ENCODE results near the gene E2F4. TPM values are rescaled to one million over a fixed set of nuclear protein-coding genes. Genes with fewer than 3 reads are reported as not detected.

Gene E2F4
- total and polyA plus RNA-seq, 10 of the 15 experiments (the other 5 are each of a cell fraction or from before 2014, with no cell fraction given): 11.7 to 132 (median 95.9) TPM

DNA sequence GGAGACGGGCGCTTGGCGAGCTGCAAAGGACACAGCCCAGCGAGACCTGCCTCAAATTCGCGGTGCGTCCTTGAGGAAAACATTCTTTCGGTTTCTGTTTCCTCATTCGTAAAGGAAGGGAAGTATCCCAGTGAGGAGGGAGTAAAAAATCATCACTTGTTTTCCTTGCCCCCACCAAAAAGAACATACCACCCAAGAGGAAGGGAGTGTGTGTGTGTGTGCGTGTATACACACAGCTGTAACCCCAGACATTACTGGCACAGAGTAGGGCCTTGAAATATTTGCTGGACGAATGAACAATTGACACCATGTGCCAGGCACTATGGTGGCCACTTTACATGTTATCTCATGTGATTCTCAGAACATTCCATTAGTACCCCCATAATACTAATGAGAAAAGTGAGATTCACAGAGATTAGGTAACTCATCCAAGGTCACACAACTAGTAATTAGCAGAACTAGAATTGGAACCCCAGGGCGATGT is 6.3 kb upstream of the E2F4 start:
- no peak overlapping the region for H3K9ac ChIP-seq (ENCODE audit: control insufficient read depth, insufficient read depth, low read length)
- CTCF ChIA-PET: interaction anchor here (0.5 to 2.9 kb wide), 32 partner anchors 9 to 235 kb away, joined by 3 to 34 read pairs (median 4); partner anchors contain the start of genes B3GNT9, CBFB, FBXL8 and NOL3
- H3K79me2 ChIP-seq (ENCODE audit: control insufficient read depth, insufficient read depth, low read length): peaks cover 5% of the 10 kb centered on the region
- no peak overlapping the region for H3K4me3 ChIP-seq
- RAD21 ChIA-PET (ENCODE audit: unreplicated experiment): interaction anchor here (0.6 to 2.3 kb wide), 11 partner anchors 11 to 252 kb away, joined by 3 to 9 read pairs (median 3); partner anchors contain the start of genes FBXL8, NOL3 and TRADD
- intact Hi-C loops (cut with micrococcal nuclease; ENCODE audit: unreplicated experiment): loop anchor here (1.0 to 2.0 kb wide), 4 partner anchors 61 to 231 kb away; partner anchors contain the start of gene FHOD1
- SMC1A ChIA-PET (ENCODE audit: uncharacterized antibody, unreplicated experiment): interaction anchor here (0.9 to 1.7 kb wide), 6 partner anchors 11 to 211 kb away, joined by 3 to 9 read pairs (median 6); no protein-coding TSS in a partner anchor
- H3K9me3 ChIP-seq (replicated peaks; ENCODE audit: control insufficient read depth, insufficient read depth, low read length): no peaks in the 10 kb centered on the region
- no peak overlapping the region for H2AFZ ChIP-seq (ENCODE audit: control insufficient read depth, low read depth, low read length)
- BruUV-seq (replicated peaks): no TSS peak
- no peaks in the 10 kb centered on the region for H3K36me3 ChIP-seq (ENCODE audit: control insufficient read depth in 2 of 2, insufficient read depth in 2 of 2, low read length in 1 of 2)
- peaks cover 0 to 3% of the 10 kb centered on the region in 2 experiments; a peak in 2 of 4 replicates for H3K27me3 ChIP-seq (replicated peaks in 1 of 2; ENCODE audit: control insufficient read depth in 2 of 2, insufficient read depth in 2 of 2, low read length in 1 of 2)
- in situ Hi-C loops (cut with MboI): no loop called here
- TF ChIP-seq CHD2 (IDR thresholded peaks at IDR 0.05; ENCODE audit: borderline replicate concordance, low read depth, low read length) (no peak), MLLT1 (IDR thresholded peaks at IDR 0.05) (0 out of 2 replicates have a peak, but pooled peaks have one; percentile 5)
- POLR2A ChIA-PET: interaction anchor here (1.0 to 1.2 kb wide), 3 partner anchors 25 to 172 kb away, joined by 3 to 6 read pairs (median 3); partner anchors contain the start of genes FBXL8, TMEM208 and TRADD
- ATAC-seq: no peak
- DNase-seq (ENCODE audit: low read depth, low spot score): no peak
- H3K27ac ChIP-seq (ENCODE audit: control insufficient read depth, insufficient read depth): no peak overlapping the region
- under 1% methylated on average over 12 of the region's 12 CpGs for WGBS (ENCODE audit: insufficient coverage, insufficient replicate concordance, low lambda C conversion rate, missing lambda C conversion rate)
- no peaks in the 10 kb centered on the region for H4K20me1 ChIP-seq (ENCODE audit: control insufficient read depth, insufficient read depth)
- H3K4me1 ChIP-seq (ENCODE audit: control insufficient read depth, insufficient read depth, low read length): peaks cover 4% of the 10 kb centered on the region
- no peak for FAIRE-seq
- no peak overlapping the region for H3K4me2 ChIP-seq (ENCODE audit: control insufficient read depth, insufficient read depth)

DNA sequence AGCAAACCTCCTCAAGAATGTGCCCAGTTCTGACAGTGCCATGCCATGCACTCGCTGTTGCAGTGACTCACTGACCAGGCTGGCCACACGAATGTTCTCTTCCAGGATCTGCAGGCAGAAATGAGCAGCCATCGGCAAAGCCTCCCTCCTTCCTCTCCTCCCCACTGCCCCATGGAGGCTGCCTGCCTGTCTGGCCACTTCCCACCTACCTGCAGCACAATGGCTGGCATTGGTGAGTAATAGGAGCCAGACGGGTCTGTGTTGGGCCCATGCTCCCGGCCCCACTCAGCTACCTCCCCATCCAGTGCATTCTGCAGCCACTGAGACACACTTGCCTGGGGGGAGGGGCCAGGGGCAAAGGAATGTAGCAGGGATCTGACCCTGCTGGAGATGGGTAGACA is 5.4 kb upstream of the E2F4 start:
- POLR2A ChIA-PET: no interaction called here
- TF ChIP-seq RAD51 (IDR thresholded peaks at IDR 0.05) (no peak), ZNF592 (IDR thresholded peaks at IDR 0.05) (no peak), SUPT20H (IDR thresholded peaks at IDR 0.05; ENCODE audit: borderline replicate concordance, control insufficient read depth, low read depth, low read length) (no peak), NFXL1 (IDR thresholded peaks at IDR 0.05; ENCODE audit: borderline replicate concordance) (no peak), IKZF1 (conservative IDR thresholded peaks at IDR 0.05) (no peak)

More for the DNA sequence above, 5.4 kb upstream of the E2F4 start:
- H3K4me3 ChIP-seq: no peak overlapping the region
- H3K36me3 ChIP-seq (ENCODE audit: control insufficient read depth in 2 of 2, insufficient read depth in 2 of 2, low read length in 1 of 2): no peaks in the 10 kb centered on the region
- H3K79me2 ChIP-seq (ENCODE audit: control insufficient read depth, insufficient read depth, low read length): peaks cover 5% of the 10 kb centered on the region
- peaks cover 7% of the 10 kb centered on the region for H3K4me1 ChIP-seq (ENCODE audit: control insufficient read depth, insufficient read depth, low read length)
- in situ Hi-C loops (cut with MboI): no loop called here
- H4K20me1 ChIP-seq (ENCODE audit: control insufficient read depth, insufficient read depth): no peaks in the 10 kb centered on the region
- CTCF ChIA-PET: interaction anchor here (2.9 kb wide), 1 partner anchor 27 kb away, joined by 15 read pairs; the partner anchor contains the start of genes FBXL8 and TRADD
- peaks cover 0 to 3% of the 10 kb centered on the region in 2 experiments; a peak in 2 of 4 replicates for H3K27me3 ChIP-seq (replicated peaks in 1 of 2; ENCODE audit: control insufficient read depth in 2 of 2, insufficient read depth in 2 of 2, low read length in 1 of 2)
- no peaks in the 10 kb centered on the region for H3K9me3 ChIP-seq (replicated peaks; ENCODE audit: control insufficient read depth, insufficient read depth, low read length)
- ATAC-seq (no peak), DNase-seq (ENCODE audit: low read depth, low spot score) (no peak), FAIRE-seq (no peak)
- intact Hi-C loops (cut with micrococcal nuclease; ENCODE audit: unreplicated experiment): no loop called here
- H3K9ac ChIP-seq (ENCODE audit: control insufficient read depth, insufficient read depth, low read length): no peak overlapping the region
- RAD21 ChIA-PET (ENCODE audit: unreplicated experiment): interaction anchor here (1.3 kb wide), 1 partner anchor 31 kb away, joined by 4 read pairs; no protein-coding TSS in a partner anchor
- SMC1A ChIA-PET (ENCODE audit: uncharacterized antibody, unreplicated experiment): no interaction called here
- no TSS peak for BruUV-seq (replicated peaks)
- H2AFZ ChIP-seq (ENCODE audit: control insufficient read depth, low read depth, low read length): no peak overlapping the region
- no peak overlapping the region for H3K27ac ChIP-seq (ENCODE audit: control insufficient read depth, insufficient read depth)
- 19% methylated on average over 5 of the region's 5 CpGs for WGBS (ENCODE audit: insufficient coverage, insufficient replicate concordance, low lambda C conversion rate, missing lambda C conversion rate)
- no peak overlapping the region for H3K4me2 ChIP-seq (ENCODE audit: control insufficient read depth, insufficient read depth)
